Colon (tissue), 2 donors: ENCODE data around the gene NPIPB2.
"Not testable (repeated sequence)": the region's sequence is repeated elsewhere in the genome, so short reads cannot be mapped to it uniquely, and the experiment has no call there.

ENCODE experiments used
- FAIRE-seq: peaks from 2 replicates; lab custom pipeline; 2012; peaks lifted over from hg19 to GRCh38; lab: Jason Lieb, UNC
- donor health status: control.
- donor health status: control.

NPIPB2 gene

DNA sequence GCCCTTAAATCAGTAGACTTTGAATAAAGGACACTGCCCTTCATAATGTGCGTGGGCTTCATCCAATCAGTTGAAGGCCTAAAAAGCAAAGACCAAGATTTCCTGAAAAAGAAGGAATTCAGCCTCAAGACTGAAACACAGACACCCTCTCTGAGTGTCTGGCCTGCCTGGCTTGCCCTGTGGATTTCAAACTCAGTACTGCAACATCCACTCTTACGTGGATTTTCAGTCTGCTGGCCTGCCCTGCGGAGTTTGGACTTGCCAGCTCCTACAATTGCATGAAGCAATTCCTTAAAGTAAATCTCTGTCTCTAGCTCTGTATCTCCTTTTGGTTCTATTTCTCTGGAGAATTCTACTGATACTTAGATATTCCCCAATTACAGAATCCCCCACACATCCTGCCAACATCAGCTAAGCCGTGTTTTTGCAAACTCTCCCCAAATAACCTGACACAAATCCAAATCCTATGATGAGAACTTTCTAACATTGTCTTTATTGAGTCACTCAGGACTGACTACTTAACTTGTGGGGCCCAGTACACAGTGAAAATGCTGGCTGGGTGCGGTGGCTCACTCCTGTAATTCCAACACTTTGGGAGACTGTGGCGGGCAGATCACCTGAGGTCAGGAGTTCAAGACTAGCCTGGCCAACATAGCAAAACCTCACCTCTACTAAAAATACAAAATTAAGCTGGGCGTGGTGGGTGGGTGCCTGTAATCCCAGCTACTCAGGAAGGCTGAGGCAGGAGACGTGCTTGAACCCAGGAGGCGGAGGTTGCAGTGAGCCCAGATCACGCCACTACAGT lies 15.9 kb upstream of the NPIPB2 start:
- FAIRE-seq: no peak

DNA sequence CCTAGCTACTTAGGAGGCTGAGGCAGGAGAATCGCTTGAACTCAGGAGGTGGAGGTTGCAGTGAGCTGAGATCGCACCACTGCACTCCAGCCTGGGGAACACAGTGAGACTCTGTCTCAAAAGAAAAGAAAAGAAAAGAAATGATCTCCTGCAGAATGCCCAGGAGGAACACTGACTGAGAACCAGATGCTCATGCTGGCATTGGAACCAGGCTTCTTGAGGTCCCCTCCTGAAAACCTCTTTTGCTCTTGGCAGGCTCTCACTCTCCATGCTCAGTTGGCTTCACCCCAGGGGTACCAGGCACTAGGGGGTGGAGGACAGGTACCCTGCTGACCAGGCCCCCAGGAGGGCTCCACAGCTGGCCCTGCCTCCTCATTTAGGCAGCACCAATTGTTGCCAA lies 14.7 kb upstream of the NPIPB2 start:
- no peak for FAIRE-seq

DNA sequence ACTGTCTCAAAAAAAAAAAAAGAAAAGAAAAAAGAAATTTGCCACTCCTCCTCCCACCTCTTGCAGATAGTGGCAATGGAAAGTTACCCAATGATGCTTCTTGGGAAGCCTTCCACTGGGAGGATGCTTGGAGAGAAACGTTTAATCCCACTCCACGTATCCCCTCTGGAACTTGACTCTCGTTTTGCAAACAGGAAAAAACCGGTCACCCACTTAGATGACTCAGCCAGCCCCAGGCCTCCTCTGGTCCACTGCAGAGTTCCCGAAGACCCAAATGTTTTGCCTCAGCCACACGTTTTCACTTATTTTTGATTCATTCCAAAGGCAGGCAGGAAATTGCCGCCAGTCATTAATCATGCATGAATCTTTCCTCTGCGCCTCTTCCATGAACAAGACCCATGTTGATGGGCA lies 13.9 kb upstream of the NPIPB2 start:
- no peak for FAIRE-seq

DNA sequence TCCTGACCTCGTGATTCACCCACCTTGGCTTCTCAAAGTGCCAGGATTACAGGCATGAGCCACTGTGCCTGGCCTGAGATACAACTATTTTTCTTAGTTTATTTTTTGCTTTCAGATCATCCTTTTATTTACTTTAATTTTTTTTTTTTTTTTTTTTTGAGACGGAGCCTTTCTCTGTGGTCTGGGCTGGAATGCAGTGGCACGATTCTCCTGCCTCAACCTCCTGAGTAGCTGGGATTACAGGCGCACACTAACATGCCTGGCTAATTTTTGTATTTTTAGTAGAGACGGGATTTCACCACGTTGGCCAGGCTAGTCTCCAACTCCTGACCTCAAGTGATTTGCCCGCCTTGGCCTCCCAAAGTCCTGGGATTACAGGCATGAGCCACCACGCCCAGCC lies 11.7 kb upstream of the NPIPB2 start:
- not testable (repeated sequence) for FAIRE-seq

DNA sequence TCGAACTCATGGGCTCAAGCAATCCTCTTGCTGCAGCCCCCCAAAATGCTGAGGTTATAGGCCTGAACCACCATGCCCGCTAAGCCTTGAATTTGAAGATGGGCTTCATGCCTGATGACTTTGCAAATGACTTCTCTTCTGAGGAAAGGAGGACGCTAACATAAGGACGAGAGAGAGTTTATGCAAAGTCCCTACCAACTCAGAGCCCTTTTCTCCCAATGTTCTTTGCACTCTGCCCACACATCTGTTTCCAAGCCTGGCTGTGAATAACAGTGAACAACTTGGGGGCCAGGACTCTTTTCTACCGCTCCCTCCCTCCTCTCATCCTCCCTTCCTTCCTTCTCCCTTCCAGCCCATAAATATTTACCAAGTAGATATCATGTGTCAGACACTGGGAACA lies 8.5 kb upstream of the NPIPB2 start:
- no peak for FAIRE-seq

DNA sequence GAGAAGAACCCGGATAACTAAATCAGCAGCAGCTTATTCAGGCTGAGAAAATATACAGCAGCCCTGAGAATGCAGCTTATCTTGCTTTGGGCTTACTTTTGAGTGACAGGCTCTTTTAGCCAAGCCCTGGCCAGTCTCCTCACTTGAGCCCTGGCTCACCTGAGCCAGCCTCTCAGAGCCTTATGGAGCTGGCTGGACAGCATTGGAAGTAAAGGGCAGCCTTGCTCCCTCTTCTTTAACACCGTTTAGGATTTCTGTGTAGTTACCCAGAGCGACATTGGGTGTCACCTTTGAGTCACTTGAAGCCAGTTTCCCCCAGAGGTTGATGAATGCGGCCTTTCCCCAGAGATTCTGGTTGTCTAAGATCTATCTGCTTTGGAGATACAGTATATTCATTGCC lies 7.7 kb upstream of the NPIPB2 start:
- no peak for FAIRE-seq

DNA sequence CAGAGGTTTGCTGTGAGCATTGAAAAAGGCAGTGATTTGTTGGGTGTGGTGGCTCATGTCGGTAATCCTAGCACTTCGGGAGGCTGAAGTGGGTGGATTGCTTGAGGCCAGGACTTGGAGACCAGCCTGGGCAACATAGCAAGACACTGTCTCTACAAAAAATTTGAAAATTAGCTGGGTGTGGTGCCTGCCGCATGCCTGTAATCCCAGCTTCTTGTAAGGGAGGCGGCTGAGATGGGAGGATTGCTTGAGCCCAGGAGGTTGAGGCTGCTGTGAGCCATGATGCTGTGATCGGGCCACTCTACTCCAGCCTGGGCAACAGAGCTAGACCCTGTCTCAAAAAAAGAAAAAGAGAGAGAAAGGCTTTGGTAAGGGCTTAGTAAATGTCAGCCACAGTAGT lies 7.0 kb upstream of the NPIPB2 start:
- FAIRE-seq: no peak

DNA sequence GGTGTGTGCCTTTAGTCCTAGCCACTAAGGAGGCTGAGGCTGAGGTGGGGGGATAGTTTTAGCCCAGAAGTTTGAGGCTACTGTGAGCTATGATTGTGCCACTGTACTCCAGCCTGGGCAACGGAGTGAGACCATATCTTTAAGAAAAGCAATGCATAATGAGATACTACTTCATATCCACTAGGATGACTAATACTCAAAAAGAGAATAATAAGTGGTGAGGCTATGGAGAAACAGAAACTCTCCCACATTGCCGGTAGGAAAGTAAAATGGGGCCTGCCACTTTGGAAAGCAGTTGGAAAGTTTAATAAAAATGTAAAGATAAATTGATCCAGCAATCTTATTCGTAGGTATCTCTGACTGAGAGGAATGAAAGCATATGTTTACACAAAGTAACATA lies 4.6 kb upstream of the NPIPB2 start:
- FAIRE-seq: no peak

DNA sequence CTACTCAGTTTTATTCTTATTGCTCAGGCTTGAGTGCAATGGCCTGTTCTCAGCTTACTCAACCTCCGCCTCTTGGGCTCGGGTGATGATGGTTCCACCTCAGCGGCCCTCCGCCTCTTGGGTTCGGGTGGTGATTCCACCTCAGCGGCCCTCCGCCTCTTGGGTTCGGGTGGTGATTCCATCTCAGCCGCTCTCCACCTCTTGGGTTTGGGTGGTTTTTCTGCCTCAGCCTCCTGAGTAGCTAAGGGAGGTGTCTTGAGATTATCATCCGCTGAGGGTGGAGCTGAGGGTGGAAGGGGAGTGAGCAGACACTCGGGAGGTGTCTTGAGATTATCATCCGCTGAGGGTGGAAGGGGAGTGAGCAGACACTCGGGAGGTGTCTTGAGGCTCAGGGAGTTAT lies 14.5 kb downstream of the NPIPB2 start:
- not testable (repeated sequence) for FAIRE-seq

DNA sequence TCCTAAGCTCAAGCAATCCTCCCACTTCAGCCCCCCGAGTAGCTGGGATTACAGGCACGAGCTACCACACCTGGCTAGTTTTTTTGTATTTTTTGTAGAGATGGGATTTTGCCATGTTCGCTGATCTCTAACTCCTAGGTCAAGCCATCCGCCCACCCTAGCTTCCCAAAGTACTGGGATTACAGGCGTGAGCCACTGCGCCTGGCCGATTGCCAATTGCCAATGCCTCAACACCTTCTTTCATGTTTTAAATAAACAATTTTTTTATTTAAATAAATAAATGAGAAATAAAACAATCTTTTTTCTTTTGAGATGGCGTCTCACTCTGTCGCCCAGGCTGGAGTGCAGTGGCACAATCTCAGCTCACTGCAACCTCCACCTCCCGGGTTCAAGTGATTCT lies 17.8 kb downstream of the NPIPB2 start:
- not testable (repeated sequence) for FAIRE-seq

DNA sequence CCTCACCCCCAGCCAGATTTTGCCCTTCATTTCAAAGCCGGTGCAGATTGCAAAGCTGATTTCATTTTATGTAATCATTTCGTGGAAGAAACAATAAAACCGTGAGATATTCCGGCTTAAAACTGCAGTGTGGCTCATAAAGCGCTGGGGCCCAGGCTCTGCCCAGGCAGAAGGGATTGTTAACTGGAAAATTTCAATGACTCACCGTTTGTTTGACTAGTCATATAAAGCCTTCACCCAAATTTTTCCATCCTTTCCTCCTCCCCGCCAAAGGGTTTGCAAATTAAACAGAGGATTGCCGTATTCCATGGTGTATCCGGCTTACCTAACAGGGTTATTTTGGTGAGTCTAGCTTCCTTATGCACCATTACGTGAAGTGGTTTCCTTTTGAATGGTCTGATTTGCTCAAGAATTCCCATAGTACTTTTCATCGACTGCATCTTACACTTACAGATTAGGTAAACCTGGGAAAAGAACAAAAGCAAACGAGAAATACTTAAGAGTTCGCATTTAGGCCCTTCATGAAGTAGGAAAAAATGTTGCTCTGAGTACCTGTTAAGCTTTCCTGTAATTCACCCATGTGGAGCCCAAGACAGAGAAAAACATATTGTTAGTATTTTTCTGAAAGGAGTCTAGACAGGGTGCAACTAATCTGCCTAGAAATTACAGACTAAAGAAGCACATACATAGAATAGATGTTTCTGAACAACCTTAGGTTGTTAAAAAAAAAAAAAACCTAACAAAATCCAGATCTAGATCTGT lies 25.1 kb downstream of the NPIPB2 start:
- FAIRE-seq: no peak

DNA sequence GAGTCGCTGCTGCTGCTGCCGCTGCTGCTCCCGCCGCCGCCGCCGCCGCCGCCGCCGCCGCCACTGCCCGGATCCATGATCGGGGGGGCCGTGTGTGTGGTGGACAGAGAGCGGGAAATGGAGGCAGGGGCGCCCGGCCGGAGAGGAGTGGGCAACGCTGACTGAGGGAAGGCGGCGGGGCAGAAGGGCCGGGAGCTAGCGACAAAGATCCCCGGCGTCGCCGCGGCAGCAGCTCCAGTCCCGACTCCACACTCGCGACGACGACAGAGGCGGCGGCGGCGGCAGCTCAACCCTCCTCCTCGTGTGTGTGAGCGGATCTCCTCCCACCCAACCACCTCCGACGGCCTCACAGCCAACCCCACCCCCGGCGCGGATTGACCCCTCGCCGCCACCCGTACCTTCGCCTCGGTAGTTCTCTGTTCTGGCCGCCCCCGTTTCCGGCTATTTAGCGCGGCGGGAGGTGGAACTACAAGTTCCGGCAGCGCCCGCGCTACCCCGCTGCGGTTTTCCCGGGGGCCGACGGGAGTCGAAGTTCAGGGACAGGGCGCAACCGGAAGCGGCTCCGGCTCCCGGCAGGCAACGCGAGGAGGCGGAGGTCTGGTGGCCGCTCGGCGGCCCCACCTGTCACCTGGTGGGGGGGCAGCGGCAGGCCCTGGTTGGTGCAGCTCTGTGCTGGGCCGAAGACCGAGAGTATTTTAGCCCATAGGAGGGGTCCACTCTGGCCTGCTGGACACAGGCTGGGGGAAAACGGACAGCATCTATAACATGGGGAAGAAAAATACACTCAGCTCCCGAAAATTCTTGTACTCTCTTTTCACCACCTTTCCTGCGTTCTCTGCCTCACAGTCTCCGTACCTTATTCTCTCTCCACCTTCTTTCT lies 26.0 kb downstream of the NPIPB2 start, which contains the start of gene GSPT1:
Gene GSPT1, minus strand, starts transcription at position 313 of the 880 bp plus-strand sequence. Its CDS starts 236 bp downstream, at position 77.
- no peak for FAIRE-seq

DNA sequence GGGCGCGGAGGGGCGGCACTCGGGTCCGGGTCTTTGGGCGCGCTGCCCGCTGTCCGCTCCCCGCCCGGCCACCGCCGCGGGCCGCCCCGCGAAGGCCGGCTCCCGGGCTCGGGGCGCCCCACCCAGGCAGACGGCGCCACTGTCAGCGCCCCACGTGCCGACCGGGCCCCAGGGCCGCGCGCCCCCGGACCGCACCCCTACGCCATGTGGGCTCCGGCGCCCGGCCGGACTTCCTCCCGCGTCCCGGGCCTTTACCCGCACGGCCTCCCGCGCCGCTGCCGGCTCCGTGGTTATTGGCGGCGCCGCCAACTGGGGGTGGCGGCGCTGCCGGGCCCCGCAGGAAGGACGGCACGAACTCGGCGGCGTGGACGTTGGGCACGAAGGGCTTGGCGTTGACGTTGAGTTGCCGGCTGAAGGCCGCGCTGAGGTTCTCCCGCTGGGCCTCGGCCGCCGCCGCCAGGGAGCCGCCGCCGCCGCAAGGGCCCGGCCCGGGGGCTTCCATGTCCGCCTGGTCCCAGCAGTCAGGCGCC lies 26.7 kb downstream of the NPIPB2 start:
- no peak for FAIRE-seq

DNA sequence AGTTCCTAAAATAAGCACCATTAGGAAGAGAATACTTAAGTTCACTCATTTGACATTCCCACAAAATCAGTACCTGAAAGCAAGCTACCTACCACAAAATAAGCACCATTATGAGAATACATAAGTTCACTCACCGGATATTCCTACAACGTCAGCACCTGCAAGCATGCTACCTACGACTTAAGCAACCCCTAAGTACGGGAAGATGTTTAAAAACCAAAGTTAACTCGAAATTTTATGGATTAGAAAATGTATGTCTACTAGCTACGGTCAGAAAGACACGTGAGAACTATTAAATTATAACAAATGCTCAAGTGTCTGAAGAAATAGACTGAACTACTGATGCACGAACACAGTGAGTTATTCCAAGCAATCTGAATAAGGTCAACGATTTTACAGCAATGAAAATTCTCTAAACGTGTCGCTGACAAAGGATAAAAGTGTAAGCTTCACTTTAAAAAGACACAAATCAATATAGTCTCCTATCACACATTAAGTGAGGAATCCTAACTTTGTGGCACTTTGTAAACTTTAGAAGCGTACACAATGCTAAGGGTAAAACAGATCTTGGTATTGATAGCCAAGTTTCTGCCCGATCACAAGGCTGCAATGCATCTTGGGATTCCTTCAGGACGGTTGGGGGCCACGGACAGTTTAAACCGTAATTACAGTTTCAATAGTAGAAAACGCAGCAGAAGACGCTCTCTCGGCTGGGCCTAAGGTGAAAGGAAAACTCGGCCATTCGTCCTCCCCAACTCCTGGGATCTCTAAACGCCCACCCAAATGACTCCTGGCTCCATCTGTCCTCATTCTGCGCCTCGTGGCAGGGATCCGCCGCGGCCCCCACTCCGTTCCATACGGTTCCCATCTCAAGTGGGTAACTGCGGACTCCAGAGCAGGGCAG lies 27.4 kb downstream of the NPIPB2 start:
- no peak for FAIRE-seq

DNA sequence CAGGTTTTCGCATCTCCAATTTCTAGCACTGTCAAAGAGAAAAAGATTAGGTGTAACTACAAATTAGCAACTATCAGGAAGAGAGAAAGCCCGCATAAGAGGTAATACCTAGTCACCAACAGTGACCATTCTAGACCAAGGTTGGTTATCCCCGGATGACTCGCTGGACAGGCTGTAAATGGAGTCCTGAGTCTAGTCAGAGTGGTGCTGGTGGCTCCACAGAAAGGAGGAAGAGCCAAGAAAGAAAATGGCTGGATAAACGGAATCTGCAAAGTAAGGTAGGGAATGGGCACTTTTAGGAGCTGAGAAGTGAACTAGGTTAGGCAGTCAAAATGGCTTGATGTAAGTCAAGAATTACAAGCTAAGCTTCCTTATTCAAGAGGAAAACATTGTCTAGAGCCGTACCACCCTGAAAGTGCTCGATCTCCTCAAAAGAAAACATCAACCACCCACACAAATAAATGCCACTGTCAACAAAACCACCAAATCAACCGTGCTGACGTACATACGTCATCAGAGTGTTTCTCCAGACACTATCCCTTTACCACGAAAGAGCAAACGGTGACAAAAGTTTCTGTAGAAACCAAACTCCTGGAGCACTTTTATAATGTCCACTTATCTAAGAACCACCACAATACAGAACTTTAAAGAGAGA lies 28.3 kb downstream of the NPIPB2 start:
- FAIRE-seq: no peak

DNA sequence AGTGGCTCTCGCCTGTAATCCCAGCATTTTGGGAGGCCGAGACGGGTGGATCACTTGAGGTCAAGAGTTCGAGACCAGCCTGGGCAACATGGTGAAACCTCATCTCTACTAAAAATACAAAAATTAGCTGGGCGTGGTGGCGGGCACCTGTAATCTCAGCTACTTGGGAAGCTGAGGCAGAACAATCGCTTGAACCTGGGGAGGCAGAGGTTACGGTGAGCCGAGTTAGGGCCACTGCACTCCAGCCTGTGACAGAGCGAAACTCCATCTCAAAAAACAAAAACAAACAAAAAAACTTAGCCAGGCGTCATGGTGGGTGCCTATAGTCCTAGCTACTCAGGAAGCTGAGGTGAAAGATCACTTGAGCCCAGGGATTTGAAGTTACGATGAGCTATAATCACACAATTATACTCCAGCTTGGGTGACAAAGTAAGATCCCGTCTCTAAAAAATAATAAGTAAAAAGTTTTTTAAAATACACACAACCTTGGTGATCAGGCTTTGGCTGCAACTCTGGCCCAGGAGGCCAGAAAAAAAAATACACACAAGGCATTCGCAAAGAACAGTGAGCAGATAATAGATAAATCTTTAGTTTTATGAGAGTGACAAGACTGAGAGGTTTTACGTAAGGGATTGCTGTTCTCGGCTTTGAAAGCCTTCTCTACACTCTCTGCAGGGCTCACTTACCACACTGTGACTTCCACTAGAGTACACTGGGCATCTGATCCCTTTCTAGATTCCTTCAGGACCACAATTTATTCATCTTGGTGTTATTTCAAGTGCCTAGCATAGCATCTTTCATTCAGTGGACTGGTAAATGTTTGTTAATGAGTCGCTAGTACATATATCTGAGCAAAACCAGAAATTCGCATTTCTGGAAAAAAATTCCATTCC lies 31.9 kb downstream of the NPIPB2 start:
- FAIRE-seq: no peak

DNA sequence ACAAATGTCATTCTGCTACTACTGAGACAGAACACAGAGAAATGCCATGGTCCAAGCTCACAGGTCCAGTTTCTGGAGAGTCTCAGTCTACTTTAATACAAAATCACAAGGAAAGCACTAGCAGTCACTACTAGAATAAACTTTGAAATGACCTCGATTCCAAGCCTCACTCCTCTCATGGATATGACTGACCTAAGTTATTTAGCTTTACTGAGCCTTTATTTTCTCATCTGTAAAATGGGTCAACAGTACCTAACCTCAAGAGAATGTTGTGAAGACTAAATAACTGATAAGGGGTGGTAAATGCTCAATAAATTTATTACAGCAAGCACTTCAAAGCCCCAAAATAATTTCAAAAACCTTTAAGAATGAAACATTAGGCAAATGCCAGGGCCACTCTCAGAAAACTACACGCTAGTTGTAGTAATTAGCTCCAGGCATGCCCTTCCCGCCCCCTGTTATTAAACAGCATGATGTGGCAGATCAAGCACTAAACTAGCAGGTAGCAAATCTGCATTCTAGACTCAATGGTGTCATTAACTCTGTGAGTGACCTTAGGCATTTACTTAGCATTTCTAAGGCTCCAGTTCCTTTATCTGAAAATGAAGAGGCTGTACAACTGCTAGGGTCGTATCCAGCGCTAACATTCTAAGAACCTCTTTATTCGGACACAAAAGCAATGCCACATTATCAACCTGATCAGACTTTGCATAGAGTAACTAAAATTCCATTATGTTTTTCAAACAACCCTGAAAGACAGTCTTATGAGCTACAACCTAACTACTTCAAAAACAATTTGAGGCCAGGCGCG lies 34.5 kb downstream of the NPIPB2 start:
- no peak for FAIRE-seq

DNA sequence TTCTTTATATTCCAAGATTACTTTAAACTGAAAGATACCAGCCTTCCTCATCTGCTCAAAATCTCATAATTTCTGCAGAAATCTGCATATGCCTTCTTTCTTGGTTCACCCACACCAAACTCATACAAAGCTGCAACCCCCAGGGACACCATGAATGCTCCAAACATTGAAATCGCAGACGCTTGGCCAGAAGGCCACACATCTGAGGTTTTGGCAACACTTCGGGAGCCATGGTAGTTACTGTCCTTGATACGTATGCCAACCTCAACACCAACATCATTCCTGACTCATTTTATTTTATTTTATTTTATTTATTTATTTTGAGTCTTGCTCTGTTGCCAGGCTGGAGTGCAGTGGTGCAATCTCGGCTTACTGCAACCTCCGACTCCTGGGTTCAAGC lies 37.9 kb downstream of the NPIPB2 start:
- FAIRE-seq: no peak

DNA sequence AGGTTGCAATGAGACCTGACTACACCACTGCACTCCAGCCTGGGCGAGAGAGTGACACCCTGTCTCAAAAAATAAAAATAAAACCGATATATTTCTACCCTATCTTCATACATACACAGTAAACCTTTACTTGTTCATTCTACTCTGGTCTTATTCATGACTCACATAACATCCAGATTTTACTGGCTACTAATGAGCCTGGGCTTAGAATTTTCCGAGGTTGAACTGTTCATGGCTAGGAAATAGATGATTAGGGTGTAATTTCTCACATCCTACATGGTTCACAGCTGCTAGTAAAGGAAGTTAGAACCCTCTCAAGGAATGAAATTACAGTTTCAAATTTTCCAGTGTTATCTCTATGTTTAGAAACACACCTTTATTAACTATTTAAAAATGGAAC lies 40.8 kb downstream of the NPIPB2 start:
- FAIRE-seq: no peak
